CD4-positive, CD25-positive, alpha-beta regulatory T cell (primary cell): Measurements from ENCODE around the gene LMNA. TPM values are rescaled to one million over a fixed set of nuclear protein-coding genes. Genes with fewer than 3 reads are reported as not detected.

ENCODE experiments used
- ATAC-seq, 2 donors: fragments of 150-1000 bp; cut with Tn5 transposase; one replicate each; pipeline ENCODE4 v1.10.0; 2021; ENCODE audit warnings: low read depth in 2 of 2, moderate number of reproducible peaks in 2 of 2, moderate library complexity in 1 of 2
- DNase-seq, 3 donors: peaks; one replicate each; pipeline versions ENCODE4 v3.0.0 to v3.0.0-alpha.2; 2012 to 2022; ENCODE audit warnings: mixed read lengths in 1 of 3
- H3K27ac ChIP-seq: one replicate; pipeline ENCODE4 v1.7.0; 2013; ENCODE audit warnings: mild to moderate bottlenecking, low read length; ENCODE audit not compliant: insufficient read depth, poor library complexity, severe bottlenecking
- H3K27me3 ChIP-seq: one replicate; pipeline ENCODE4 v1.7.0; 2013; ENCODE audit warnings: low read length; ENCODE audit not compliant: control insufficient read depth, insufficient read depth
- H3K36me3 ChIP-seq: one replicate; pipeline ENCODE4 v1.7.0; 2013; ENCODE audit warnings: mild to moderate bottlenecking, low read length, moderate library complexity; ENCODE audit not compliant: control insufficient read depth, insufficient read depth
- H3K4me1 ChIP-seq: 2 replicates; pipeline ENCODE4 v1.7.0; 2013; ENCODE audit warnings: mild to moderate bottlenecking, low read length; ENCODE audit not compliant: insufficient read depth, control insufficient read depth, poor library complexity, severe bottlenecking
- H3K4me3 ChIP-seq: one replicate; pipeline ENCODE4 v1.7.0; 2013; ENCODE audit warnings: low read depth, mild to moderate bottlenecking, low read length, moderate library complexity
- H3K9me3 ChIP-seq, 2 experiments: 1 replicate in 1 of 2; 2 replicates in 1 of 2; pipeline ENCODE4 v1.7.0; 2013; ENCODE audit warnings: low read length in 2 of 2, mild to moderate bottlenecking in 1 of 2, moderate library complexity in 1 of 2; ENCODE audit not compliant: control insufficient read depth in 2 of 2
- H3K27ac Mint-ChIP-seq, 3 donors: one replicate each; pipeline ENCODE4 v1.8.0; 2020 to 2022; ENCODE audit warnings: mild to moderate bottlenecking in 3 of 3, mixed read lengths in 3 of 3, moderate library complexity in 2 of 3
- H3K27me3 Mint-ChIP-seq: one replicate; pipeline ENCODE4 v1.8.0; 2022; ENCODE audit warnings: mild to moderate bottlenecking, mixed read lengths
- H3K36me3 Mint-ChIP-seq: one replicate; pipeline ENCODE4 v1.8.0; 2020; ENCODE audit warnings: mixed read lengths
- H3K4me1 Mint-ChIP-seq, 4 donors: one replicate each; pipeline ENCODE4 v1.8.0; 2020 to 2022; ENCODE audit warnings: mixed read lengths in 4 of 4, mild to moderate bottlenecking in 1 of 4
- H3K4me3 Mint-ChIP-seq, 4 donors: one replicate each; pipeline ENCODE4 v1.8.0; 2020 to 2022; ENCODE audit warnings: mild to moderate bottlenecking in 4 of 4, mixed read lengths in 4 of 4, moderate library complexity in 3 of 4
- H3K9me3 Mint-ChIP-seq, 7 donors: one replicate each; pipeline ENCODE4 v1.8.0; 2020 to 2022; ENCODE audit warnings: mixed read lengths in 7 of 7, mild to moderate bottlenecking in 3 of 7, moderate library complexity in 2 of 7
- polyA plus RNA-seq, 4 donors: library from polyadenylated mRNA; unstranded; fragments of 300-500 nt; fragmentation: Illumina TruSeq; gene quantifications; one replicate each; pipeline ENCODE4 v1.2.3, GENCODE V29; 2021
- total RNA-seq: library from RNA; stranded (reverse); gene quantifications from one replicate; pipeline ENCODE4 v1.2.3, GENCODE V29; 2022

The LMNA gene
- total and polyA plus RNA-seq, 5 donors from 2014 or later: 54.1 to 1,807 (median 95.6) TPM

DNA sequence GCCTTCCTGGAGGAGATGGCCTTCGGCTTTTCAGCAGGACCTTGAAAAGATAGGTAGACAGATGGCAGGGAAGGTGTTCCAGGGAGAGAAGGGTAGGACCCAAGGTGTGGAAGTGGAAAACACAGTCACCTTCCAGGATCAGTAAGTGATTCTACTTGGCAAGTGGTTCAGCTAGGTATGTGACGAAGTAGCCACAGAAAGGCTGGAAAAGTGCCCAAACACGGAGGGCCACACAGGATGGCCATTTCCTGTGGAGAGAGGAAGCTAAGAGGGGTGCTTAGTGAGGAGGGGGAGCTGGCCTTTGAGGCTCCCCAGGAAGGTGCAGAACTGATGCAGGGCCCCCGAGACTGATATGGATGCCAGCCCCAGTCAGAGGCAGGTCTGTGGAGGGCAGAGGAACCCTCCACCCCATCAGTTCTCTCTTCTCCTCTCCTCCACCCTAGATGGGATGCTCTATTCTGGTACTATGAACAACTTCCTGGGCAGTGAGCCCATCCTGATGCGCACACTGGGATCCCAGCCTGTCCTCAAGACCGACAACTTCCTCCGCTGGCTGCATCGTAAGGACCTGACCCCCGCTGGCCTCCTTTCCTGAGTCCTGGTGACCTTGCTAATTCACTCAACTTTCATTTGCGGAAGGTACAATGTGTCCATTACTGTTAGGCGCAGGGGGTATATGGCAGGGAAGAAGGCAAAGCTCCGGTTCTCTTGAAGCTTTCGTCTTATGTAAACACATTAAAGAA is 45.7 kb downstream of the LMNA start:
- no peaks in the 10 kb centered on the region for H3K9me3 ChIP-seq
- H3K36me3 ChIP-seq: no peaks in the 10 kb centered on the region
- ATAC-seq (no peak), DNase-seq (no peak)
- peak overlapping the region; percentile 55 to 93 (median 81) for H3K4me3 Mint-ChIP-seq
- H3K9me3 Mint-ChIP-seq: no peaks in the 10 kb centered on the region
- peaks cover 4 to 21% (median 14%) of the 10 kb centered on the region in 4 donors for H3K4me1 Mint-ChIP-seq
- H3K4me3 ChIP-seq: peak overlapping the region; percentile 21
- peaks cover 4% of the 10 kb centered on the region for H3K27me3 Mint-ChIP-seq
- peak overlapping the region in 2 of 3 donors; percentile 31 to 64 for H3K27ac Mint-ChIP-seq
- H3K27ac ChIP-seq: no peak overlapping the region
- no peaks in the 10 kb centered on the region for H3K27me3 ChIP-seq
- no peaks in the 10 kb centered on the region for H3K36me3 Mint-ChIP-seq
- H3K4me1 ChIP-seq: peaks cover 5% of the 10 kb centered on the region

DNA sequence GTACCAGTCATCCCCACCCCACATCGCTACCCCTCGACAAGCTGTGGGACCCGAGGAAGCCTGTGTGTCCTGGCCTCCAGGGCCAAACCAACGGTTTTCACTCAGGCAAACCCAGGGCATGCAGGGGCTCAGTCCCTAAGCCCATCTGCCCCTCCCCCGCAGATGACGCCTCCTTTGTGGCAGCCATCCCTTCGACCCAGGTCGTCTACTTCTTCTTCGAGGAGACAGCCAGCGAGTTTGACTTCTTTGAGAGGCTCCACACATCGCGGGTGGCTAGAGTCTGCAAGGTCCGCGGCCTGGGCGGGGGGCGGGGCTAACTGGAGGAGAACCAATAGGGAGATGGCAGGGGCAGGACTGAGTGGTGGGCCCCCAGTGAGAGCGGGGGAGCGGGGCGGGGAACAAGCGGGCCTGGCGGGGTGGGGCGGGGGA is 46.2 kb downstream of the LMNA start:
- DNase-seq (peak; percentile 47 to 77 (median 70)), ATAC-seq (peak; percentile 72 to 73)
- no peaks in the 10 kb centered on the region for H3K36me3 Mint-ChIP-seq
- no peaks in the 10 kb centered on the region for H3K9me3 Mint-ChIP-seq
- Histone ChIP-seq H3K4me1 (peaks cover 5% of the 10 kb centered on the region), H3K27me3 (no peaks in the 10 kb centered on the region), H3K27ac (no peak overlapping the region), H3K36me3 (no peaks in the 10 kb centered on the region), H3K4me3 (peak overlapping the region; percentile 21), H3K9me3 (no peaks in the 10 kb centered on the region)
- H3K4me3 Mint-ChIP-seq: peak overlapping the region; percentile 55 to 93 (median 81)
- peak overlapping the region in 2 of 3 donors; percentile 26 to 64 for H3K27ac Mint-ChIP-seq
- peaks cover 4% of the 10 kb centered on the region for H3K27me3 Mint-ChIP-seq
- peaks cover 4 to 21% (median 14%) of the 10 kb centered on the region in 4 donors for H3K4me1 Mint-ChIP-seq

DNA sequence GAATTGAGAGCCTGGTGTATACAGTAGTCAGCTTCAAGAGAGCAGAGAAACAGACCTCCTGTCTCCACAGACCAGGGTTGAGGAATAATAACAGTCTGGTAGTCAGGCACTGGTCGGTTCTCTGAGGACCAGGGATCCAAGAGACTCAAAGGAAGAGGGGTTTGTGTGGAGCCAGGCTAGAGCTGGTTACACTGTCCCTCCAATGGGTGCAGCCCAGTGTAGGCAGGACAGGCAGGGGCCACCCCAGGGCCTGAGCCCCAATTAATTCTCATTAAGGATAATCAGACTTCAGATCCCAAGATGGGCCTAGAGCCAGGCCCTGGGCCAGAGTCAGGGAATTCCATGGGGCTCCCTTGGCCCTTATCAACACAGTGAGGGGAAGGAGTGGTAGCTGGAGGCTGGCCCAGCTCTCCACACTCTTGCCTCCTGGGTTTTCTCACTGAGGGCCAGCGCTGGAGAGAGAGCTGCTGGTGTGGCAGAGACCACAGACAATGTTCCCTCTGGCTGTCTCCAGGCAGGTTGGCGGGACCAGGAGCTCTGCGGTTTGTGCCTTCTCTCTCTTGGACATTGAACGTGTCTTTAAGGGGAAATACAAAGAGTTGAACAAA is 48.0 kb downstream of the LMNA start:
- no peak for DNase-seq
- H3K27me3 ChIP-seq: no peaks in the 10 kb centered on the region
- Mint-ChIP-seq H3K36me3 (no peaks in the 10 kb centered on the region), H3K4me3 (peak overlapping the region; percentile 17 to 46 (median 37)), H3K9me3 (no peaks in the 10 kb centered on the region), H3K27ac (peak overlapping the region in 1 of 3 donors; percentile 38), H3K27me3 (peaks cover 4% of the 10 kb centered on the region), H3K4me1 (peaks cover 4 to 21% (median 14%) of the 10 kb centered on the region in 4 donors)
- H3K27ac ChIP-seq: no peak overlapping the region
- no peaks in the 10 kb centered on the region for H3K9me3 ChIP-seq
- ATAC-seq: no peak
- peaks cover 5% of the 10 kb centered on the region for H3K4me1 ChIP-seq
- H3K36me3 ChIP-seq: no peaks in the 10 kb centered on the region
- H3K4me3 ChIP-seq: no peak overlapping the region

DNA sequence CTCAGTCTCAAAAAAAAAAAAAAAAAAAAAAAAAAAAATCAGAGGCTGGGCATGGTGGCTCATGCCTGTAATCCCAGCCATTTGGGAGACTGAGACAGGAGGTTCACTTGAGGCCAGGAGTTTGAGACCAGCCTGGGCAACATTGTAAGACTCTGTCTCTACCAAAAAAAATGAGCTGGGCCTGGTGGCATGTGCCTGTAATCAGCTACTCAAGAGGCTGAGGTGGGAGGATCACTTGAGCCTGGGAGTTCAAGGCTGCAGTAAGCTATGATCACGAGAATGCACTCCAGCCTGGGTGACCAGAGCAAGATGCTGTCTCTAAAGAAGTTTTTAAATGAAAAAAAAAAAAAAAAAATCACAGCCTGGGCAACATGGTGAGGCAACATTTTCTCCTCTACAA is 49.2 kb downstream of the LMNA start:
- DNase-seq (no peak), ATAC-seq (no peak)
- H3K9me3 ChIP-seq: no peaks in the 10 kb centered on the region
- H3K4me3 Mint-ChIP-seq: peak overlapping the region in 1 of 4 donors; percentile 42
- H3K36me3 Mint-ChIP-seq: no peaks in the 10 kb centered on the region
- peaks cover 4 to 18% (median 13%) of the 10 kb centered on the region in 4 donors for H3K4me1 Mint-ChIP-seq
- H3K4me1 ChIP-seq: peaks cover 5% of the 10 kb centered on the region
- H3K27ac Mint-ChIP-seq: no peak overlapping the region
- peaks cover 4% of the 10 kb centered on the region for H3K27me3 Mint-ChIP-seq
- H3K4me3 ChIP-seq: no peak overlapping the region
- no peaks in the 10 kb centered on the region for H3K27me3 ChIP-seq
- H3K27ac ChIP-seq: no peak overlapping the region
- H3K9me3 Mint-ChIP-seq: no peaks in the 10 kb centered on the region
- no peaks in the 10 kb centered on the region for H3K36me3 ChIP-seq

DNA sequence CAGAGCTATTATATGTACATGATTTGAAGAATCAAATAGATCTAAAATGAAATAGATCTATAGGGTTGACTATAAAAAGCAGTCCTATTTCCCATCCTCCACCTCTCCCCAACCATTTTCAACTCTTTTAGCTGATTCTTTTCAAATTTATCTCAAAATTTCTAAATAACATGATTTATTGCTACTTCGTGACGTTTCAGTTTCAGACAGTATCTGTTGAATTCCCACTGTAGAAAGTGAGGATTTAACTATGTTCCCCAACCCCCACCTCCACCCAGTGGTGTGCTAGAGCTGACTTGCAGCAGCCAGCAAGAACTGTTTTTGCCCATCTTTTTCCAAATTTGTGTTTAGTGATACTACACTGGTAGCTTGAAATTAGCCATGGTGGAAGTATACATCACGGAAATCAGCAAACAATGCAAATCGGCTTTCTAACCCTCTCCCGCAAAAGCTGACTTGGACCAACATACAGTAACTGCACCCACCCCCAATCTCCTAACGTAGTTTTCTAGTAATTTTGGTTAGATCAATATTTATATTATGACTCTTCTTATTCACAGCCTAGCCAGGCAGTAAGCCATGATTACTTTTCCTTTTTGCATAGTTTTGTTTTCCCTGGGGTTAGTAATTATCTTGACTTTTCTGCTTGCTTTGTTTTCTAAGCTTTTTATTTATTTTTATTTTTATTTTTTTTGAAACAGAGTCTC is 49.8 kb downstream of the LMNA start:
- Mint-ChIP-seq H3K36me3 (no peaks in the 10 kb centered on the region), H3K27me3 (peaks cover 4% of the 10 kb centered on the region), H3K9me3 (no peaks in the 10 kb centered on the region), H3K27ac (no peak overlapping the region), H3K4me3 (peak overlapping the region in 2 of 4 donors; percentile 1 to 42), H3K4me1 (peaks cover 4 to 16% (median 13%) of the 10 kb centered on the region in 4 donors)
- Histone ChIP-seq H3K36me3 (no peaks in the 10 kb centered on the region), H3K4me3 (no peak overlapping the region), H3K27me3 (no peaks in the 10 kb centered on the region), H3K9me3 (no peaks in the 10 kb centered on the region), H3K4me1 (peaks cover 5% of the 10 kb centered on the region), H3K27ac (no peak overlapping the region)
- ATAC-seq (no peak), DNase-seq (no peak)

DNA sequence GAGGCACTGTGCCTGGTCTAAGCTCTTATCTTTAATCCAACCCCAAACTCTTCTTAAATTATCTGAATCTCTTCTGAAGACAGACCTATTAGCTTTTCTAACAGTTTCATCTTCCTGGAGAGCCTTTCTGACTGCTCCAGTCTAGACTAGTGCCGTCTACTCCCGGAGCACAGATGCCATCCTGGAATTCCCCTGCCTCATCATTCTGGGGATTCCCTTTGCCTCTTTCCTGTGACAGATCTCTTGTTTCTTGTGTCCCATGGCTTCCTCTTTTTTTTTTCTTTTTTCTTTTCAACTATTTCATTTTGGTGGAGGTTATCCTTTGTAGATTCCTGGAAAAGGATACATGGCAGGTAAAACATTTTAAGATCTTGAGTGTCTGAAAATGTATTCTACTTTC is 50.6 kb downstream of the LMNA start:
- Histone ChIP-seq H3K27ac (no peak overlapping the region), H3K9me3 (no peaks in the 10 kb centered on the region), H3K4me3 (no peak overlapping the region), H3K4me1 (peaks cover 5% of the 10 kb centered on the region), H3K36me3 (no peaks in the 10 kb centered on the region), H3K27me3 (no peaks in the 10 kb centered on the region)
- no peak for DNase-seq
- H3K4me1 Mint-ChIP-seq: peaks cover 4 to 12% (median 10%) of the 10 kb centered on the region in 4 donors
- no peaks in the 10 kb centered on the region for H3K36me3 Mint-ChIP-seq
- ATAC-seq: no peak
- H3K27ac Mint-ChIP-seq: no peak overlapping the region
- H3K27me3 Mint-ChIP-seq: no peaks in the 10 kb centered on the region
- H3K4me3 Mint-ChIP-seq: peak overlapping the region in 1 of 4 donors; percentile 13
- H3K9me3 Mint-ChIP-seq: no peaks in the 10 kb centered on the region

DNA sequence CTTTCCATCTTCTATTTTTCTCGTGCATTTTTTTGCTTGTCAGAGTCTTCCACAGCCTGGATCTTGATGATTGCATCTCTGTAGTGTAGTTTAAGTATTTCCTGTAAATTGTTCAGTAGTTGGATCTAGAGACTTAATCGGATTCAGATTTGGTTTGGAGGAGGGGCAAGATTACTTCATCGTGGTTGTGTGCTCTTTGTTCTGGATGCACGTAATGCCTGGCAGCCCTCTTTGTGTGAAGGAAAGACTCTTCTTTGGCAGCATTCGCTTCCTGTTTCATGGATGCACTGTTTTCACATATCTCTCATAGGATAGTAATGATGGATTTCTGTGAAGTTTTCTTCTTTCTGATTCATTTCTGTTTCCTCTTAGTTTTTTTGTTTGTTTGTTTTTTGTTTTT is 53.0 kb downstream of the LMNA start:
- H3K4me3 ChIP-seq: no peak overlapping the region
- H3K27ac ChIP-seq: no peak overlapping the region
- Mint-ChIP-seq H3K36me3 (no peaks in the 10 kb centered on the region), H3K4me3 (no peak overlapping the region), H3K9me3 (no peaks in the 10 kb centered on the region), H3K27ac (no peak overlapping the region), H3K27me3 (no peaks in the 10 kb centered on the region), H3K4me1 (peaks cover 0 to 4% (median 2%) of the 10 kb centered on the region in 4 donors)
- no peaks in the 10 kb centered on the region for H3K36me3 ChIP-seq
- no peaks in the 10 kb centered on the region for H3K9me3 ChIP-seq
- H3K4me1 ChIP-seq: no peaks in the 10 kb centered on the region
- ATAC-seq: no peak
- no peak for DNase-seq
- H3K27me3 ChIP-seq: no peaks in the 10 kb centered on the region
